Measurements from ENCODE around the gene ARID5A.
"Not testable (repeated sequence)": the region's sequence is repeated elsewhere in the genome, so short reads cannot be mapped to it uniquely, and the experiment has no call there.

ARID5A gene

DNA sequence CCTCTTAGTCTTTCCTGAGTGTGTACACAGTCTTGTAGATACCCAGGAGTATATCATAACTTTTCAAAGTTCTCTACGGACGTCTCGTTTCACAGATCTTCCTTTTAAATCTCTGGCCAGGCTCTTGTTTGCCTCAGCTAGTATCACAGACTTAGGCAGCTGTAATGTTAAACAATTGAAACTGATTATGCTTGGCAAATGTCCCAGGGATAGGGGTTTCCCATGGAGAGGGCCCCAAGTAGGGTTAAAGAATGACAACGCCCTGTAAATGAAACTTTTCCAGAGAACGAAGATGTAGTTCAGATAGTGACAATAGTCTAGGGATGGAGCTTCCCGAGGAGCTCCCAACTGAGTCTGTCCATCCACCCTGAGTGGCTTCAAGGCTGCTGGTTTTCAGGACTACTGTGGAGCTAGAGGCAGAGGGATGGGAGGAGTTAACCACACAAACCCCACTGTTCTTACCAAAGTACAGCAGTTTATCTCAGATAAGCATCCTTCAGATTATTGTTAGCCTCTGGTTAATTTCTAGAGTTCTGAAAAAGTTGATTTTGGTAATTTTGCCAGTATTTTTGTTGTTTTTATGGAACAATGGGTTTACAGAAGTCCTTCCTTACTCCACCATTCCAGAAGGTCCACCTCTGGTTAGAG is 40.4 kb upstream of the ARID5A start:
- TF ChIP-seq, protein P1, sequence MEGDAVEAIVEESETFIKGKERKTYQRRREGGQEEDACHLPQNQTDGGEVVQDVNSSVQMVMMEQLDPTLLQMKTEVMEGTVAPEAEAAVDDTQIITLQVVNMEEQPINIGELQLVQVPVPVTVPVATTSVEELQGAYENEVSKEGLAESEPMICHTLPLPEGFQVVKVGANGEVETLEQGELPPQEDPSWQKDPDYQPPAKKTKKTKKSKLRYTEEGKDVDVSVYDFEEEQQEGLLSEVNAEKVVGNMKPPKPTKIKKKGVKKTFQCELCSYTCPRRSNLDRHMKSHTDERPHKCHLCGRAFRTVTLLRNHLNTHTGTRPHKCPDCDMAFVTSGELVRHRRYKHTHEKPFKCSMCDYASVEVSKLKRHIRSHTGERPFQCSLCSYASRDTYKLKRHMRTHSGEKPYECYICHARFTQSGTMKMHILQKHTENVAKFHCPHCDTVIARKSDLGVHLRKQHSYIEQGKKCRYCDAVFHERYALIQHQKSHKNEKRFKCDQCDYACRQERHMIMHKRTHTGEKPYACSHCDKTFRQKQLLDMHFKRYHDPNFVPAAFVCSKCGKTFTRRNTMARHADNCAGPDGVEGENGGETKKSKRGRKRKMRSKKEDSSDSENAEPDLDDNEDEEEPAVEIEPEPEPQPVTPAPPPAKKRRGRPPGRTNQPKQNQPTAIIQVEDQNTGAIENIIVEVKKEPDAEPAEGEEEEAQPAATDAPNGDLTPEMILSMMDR (IDR thresholded peaks at IDR 0.05; ENCODE audit: insufficient read depth, low read length): no peak
- no peak for TF ChIP-seq SPI1 (IDR thresholded peaks at IDR 0.05; ENCODE audit: borderline replicate concordance, low read depth)
- no peak for TF ChIP-seq POLR2AphosphoS5 (IDR thresholded peaks at IDR 0.05; ENCODE audit: low read depth)
- TF ChIP-seq GABPA (IDR thresholded peaks at IDR 0.05; ENCODE audit: low read depth): no peak
- TF ChIP-seq, protein P2, sequence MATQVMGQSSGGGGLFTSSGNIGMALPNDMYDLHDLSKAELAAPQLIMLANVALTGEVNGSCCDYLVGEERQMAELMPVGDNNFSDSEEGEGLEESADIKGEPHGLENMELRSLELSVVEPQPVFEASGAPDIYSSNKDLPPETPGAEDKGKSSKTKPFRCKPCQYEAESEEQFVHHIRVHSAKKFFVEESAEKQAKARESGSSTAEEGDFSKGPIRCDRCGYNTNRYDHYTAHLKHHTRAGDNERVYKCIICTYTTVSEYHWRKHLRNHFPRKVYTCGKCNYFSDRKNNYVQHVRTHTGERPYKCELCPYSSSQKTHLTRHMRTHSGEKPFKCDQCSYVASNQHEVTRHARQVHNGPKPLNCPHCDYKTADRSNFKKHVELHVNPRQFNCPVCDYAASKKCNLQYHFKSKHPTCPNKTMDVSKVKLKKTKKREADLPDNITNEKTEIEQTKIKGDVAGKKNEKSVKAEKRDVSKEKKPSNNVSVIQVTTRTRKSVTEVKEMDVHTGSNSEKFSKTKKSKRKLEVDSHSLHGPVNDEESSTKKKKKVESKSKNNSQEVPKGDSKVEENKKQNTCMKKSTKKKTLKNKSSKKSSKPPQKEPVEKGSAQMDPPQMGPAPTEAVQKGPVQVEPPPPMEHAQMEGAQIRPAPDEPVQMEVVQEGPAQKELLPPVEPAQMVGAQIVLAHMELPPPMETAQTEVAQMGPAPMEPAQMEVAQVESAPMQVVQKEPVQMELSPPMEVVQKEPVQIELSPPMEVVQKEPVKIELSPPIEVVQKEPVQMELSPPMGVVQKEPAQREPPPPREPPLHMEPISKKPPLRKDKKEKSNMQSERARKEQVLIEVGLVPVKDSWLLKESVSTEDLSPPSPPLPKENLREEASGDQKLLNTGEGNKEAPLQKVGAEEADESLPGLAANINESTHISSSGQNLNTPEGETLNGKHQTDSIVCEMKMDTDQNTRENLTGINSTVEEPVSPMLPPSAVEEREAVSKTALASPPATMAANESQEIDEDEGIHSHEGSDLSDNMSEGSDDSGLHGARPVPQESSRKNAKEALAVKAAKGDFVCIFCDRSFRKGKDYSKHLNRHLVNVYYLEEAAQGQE (IDR thresholded peaks at IDR 0.05; ENCODE audit: insufficient replicate concordance, low read depth): no peak
- DNase-seq (ENCODE audit: low read depth in 1 of 2, low spot score in 1 of 2): no peak
- H3K4me3 ChIP-seq (replicated peaks; ENCODE audit: insufficient read depth, low read length): no peak overlapping the region
- H3K27me3 ChIP-seq (ENCODE audit: insufficient read depth, poor library complexity, severe bottlenecking): no peaks in the 10 kb centered on the region
- no peak overlapping the region for H3K27ac ChIP-seq (replicated peaks)

DNA sequence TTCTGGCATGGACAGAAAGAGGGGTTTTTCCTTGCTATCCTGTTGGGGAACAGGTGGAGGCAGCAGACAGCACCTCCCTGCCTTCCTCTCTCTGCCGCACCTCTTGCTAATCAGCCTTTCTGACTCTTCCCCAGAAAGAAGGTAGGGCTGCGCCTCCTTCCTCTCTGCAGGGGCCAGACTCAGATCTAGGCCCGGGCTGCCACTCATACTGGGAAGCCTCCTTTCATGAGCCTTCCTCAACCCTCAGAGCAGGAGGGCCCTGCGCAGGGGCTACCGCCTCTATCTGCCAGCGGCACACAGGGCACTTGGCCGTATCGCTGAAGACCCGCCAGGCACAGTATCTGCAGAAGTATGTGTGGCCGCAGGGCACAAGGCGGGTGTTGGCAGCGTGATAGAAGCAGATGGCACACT is 38.5 kb upstream of the ARID5A start:
- Histone ChIP-seq H3K27ac (replicated peaks) (no peak overlapping the region), H3K4me3 (replicated peaks; ENCODE audit: insufficient read depth, low read length) (no peak overlapping the region), H3K27me3 (ENCODE audit: insufficient read depth, poor library complexity, severe bottlenecking) (no peaks in the 10 kb centered on the region)
- DNase-seq (ENCODE audit: low read depth in 1 of 2, low spot score in 1 of 2): no peak
- no peak for TF ChIP-seq GABPA (IDR thresholded peaks at IDR 0.05; ENCODE audit: low read depth)

DNA sequence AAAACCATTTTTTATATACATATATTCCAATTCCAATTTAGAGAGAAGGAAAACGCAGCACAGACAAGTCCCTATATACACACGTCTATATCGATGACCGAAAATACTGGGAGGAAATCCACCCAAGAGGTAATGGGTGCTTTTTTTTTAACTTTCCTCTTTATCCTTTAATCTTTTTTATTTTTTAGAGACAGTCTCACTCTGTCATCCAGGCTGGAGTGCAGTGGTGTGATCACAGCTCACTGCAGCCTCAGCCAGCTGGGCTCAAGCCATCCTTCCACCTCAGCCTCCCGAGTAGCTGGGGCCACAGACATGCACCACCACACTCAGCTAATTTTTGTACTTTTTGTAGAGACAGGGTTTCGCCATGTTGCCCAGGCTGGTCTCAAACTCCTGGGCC is 37.9 kb upstream of the ARID5A start:
- H3K27ac ChIP-seq (replicated peaks); H3K27me3 ChIP-seq (ENCODE audit: insufficient read depth, poor library complexity, severe bottlenecking); H3K4me3 ChIP-seq (replicated peaks; ENCODE audit: insufficient read depth, low read length); DNase-seq (ENCODE audit: low read depth in 1 of 2, low spot score in 1 of 2): not testable (repeated sequence)

DNA sequence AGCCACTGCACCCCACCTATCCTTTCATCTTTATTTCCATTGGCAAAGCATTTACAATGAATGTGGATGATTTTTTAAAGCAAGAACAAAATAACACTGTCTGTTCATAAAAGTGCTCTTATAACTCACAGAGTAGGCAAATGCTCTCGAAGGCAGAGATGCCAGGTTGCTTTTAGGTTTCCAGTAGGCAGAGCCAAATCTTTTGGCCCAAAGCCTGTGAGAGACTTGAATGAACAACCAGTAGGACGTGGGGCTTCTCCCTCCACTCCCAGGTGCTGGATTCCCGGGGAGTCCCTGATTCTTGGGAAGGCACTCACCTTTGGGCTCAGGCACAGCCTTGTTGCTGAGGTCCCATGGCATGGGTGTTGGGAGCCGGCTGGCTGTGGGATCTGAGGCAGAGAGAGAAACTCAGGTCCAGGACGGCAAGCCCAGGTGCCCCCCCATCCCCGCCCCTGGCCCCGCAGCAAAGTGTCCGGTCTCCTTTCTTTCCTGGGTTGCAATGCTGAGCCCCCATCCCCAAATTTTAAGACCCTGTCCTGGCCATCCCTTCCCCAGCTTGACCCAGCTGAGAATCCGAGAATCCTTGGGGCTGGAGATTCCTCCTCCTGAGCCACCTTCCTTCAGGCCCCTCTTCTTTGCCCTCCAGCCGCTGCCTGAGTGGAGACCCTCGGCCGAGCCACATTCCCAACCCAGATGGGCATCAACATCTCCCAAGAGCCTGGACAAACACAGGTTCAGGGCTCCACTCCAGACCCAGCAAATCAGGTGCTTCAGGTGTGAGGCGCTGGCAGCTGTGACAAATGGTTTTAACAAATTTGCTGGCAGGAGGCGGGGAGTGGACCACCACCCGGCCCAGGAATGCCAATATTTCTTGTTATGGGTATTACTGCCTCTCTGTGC is 37.2 kb upstream of the ARID5A start:
- no peak for DNase-seq (ENCODE audit: low read depth in 1 of 2, low spot score in 1 of 2)
- H3K27me3 ChIP-seq (ENCODE audit: insufficient read depth, poor library complexity, severe bottlenecking): no peaks in the 10 kb centered on the region
- no peak overlapping the region for H3K27ac ChIP-seq (replicated peaks)
- no peak overlapping the region for H3K4me3 ChIP-seq (replicated peaks; ENCODE audit: insufficient read depth, low read length)
- TF ChIP-seq SPI1 (IDR thresholded peaks at IDR 0.05; ENCODE audit: borderline replicate concordance, low read depth) (no peak), GABPA (IDR thresholded peaks at IDR 0.05; ENCODE audit: low read depth) (no peak), POLR2AphosphoS5 (IDR thresholded peaks at IDR 0.05; ENCODE audit: low read depth) (no peak)
- TF ChIP-seq, protein P1 (IDR thresholded peaks at IDR 0.05; ENCODE audit: insufficient read depth, low read length): no peak
- TF ChIP-seq, protein P2 (IDR thresholded peaks at IDR 0.05; ENCODE audit: insufficient replicate concordance, low read depth): no peak

All from HL-60 (cell line).